Activated CD4-positive, alpha-beta T cell treated with anti-CD3 and anti-CD28 coated beads, Interleukin-2, amount 10 ng/mL, durations not matched to agents 24 days and 14 days (primary cell): ENCODE measurements around the gene BBS9. TPM values are rescaled to one million over a fixed set of nuclear protein-coding genes. Genes with fewer than 3 reads are reported as not detected.

Experiments used
- DNase-seq: peaks from one replicate; pipeline ENCODE4 v3.0.0; 2022
- H3K27ac Mint-ChIP-seq: one replicate; pipeline ENCODE4 v1.8.0; 2022; ENCODE audit warnings: mild to moderate bottlenecking, mixed read lengths
- H3K27me3 Mint-ChIP-seq: one replicate; pipeline ENCODE4 v1.8.0; 2022; ENCODE audit warnings: mixed read lengths
- H3K36me3 Mint-ChIP-seq: one replicate; pipeline ENCODE4 v1.8.0; 2022; ENCODE audit warnings: low read depth, mild to moderate bottlenecking, mixed read lengths
- H3K4me1 Mint-ChIP-seq: one replicate; pipeline ENCODE4 v1.8.0; 2021; ENCODE audit warnings: mixed read lengths
- H3K4me3 Mint-ChIP-seq: one replicate; pipeline ENCODE4 v1.8.0; 2022; ENCODE audit warnings: mild to moderate bottlenecking, moderate library complexity, mixed read lengths
- H3K9me3 Mint-ChIP-seq: one replicate; pipeline ENCODE4 v1.8.0; 2021; ENCODE audit warnings: mixed read lengths
- intact Hi-C: fragments of 100-400 bp; cut with micrococcal nuclease; formaldehyde crosslinking; loops from one replicate; pipeline ENCODE4 v1.15.1; 2023
- total RNA-seq: library from RNA; stranded (reverse); gene quantifications from 2 replicates; pipeline ENCODE4 v1.2.3, GENCODE V29; 2022

The BBS9 gene
- total RNA-seq, 1 donor from 2014 or later, result 4.3 TPM

GRCh38 chr7:33619264-33619663 lies 489.9 kb downstream of the BBS9 start:
- no peaks in the 10 kb centered on the region for H3K36me3 Mint-ChIP-seq
- intact Hi-C loops, result no loop called here

GRCh38 chr7:33623267-33623666 lies 493.9 kb downstream of the BBS9 start:
- intact Hi-C loops, result no loop called here
- Mint-ChIP-seq H3K4me1 (no peaks in the 10 kb centered on the region), H3K9me3 (peaks cover 4% of the 10 kb centered on the region), H3K27ac (no peak overlapping the region), H3K36me3 (no peaks in the 10 kb centered on the region), H3K4me3 (no peak overlapping the region), H3K27me3 (no peaks in the 10 kb centered on the region)
- no peak for DNase-seq

More at GRCh38 chr7:33619264-33619663, 489.9 kb downstream of the BBS9 start:
- Mint-ChIP-seq H3K27me3 (no peaks in the 10 kb centered on the region), H3K4me3 (no peak overlapping the region), H3K4me1 (no peaks in the 10 kb centered on the region), H3K27ac (no peak overlapping the region), H3K9me3 (peaks cover 4% of the 10 kb centered on the region)
- DNase-seq, result no peak

GRCh38 chr7:33624215-33624614 lies 494.9 kb downstream of the BBS9 start:
- Mint-ChIP-seq H3K9me3 (peaks cover 4% of the 10 kb centered on the region), H3K4me3 (no peak overlapping the region), H3K27ac (no peak overlapping the region), H3K4me1 (no peaks in the 10 kb centered on the region), H3K36me3 (no peaks in the 10 kb centered on the region), H3K27me3 (no peaks in the 10 kb centered on the region)
- intact Hi-C loops, result no loop called here
- no peak for DNase-seq

- intact Hi-C loops, result no loop called here
- Mint-ChIP-seq H3K36me3 (no peaks in the 10 kb centered on the region), H3K27me3 (no peaks in the 10 kb centered on the region), H3K9me3 (no peaks in the 10 kb centered on the region), H3K27ac (no peak overlapping the region), H3K4me1 (no peaks in the 10 kb centered on the region), H3K4me3 (no peak overlapping the region)
- DNase-seq, result no peak
These were observed 497.5 kb downstream of the BBS9 start for GRCh38 chr7:33626869-33627268.

- DNase-seq, result no peak
- no peaks in the 10 kb centered on the region for H3K36me3 Mint-ChIP-seq
- H3K4me3 Mint-ChIP-seq, result no peak overlapping the region
- no peaks in the 10 kb centered on the region for H3K27me3 Mint-ChIP-seq
- H3K27ac Mint-ChIP-seq, result no peak overlapping the region
- no peaks in the 10 kb centered on the region for H3K9me3 Mint-ChIP-seq
- intact Hi-C loops, result no loop called here
- no peaks in the 10 kb centered on the region for H3K4me1 Mint-ChIP-seq
These were observed 498.4 kb downstream of the BBS9 start for GRCh38 chr7:33627741-33628140.

GRCh38 chr7:33628894-33629293 lies 499.5 kb downstream of the BBS9 start:
- H3K27me3 Mint-ChIP-seq, result no peaks in the 10 kb centered on the region
- H3K4me3 Mint-ChIP-seq, result no peak overlapping the region
- H3K4me1 Mint-ChIP-seq, result no peaks in the 10 kb centered on the region
- no peaks in the 10 kb centered on the region for H3K36me3 Mint-ChIP-seq
- intact Hi-C loops, result no loop called here
- H3K27ac Mint-ChIP-seq, result no peak overlapping the region
- no peaks in the 10 kb centered on the region for H3K9me3 Mint-ChIP-seq
- DNase-seq, result no peak

GRCh38 chr7:33630359-33630758 lies 501.0 kb downstream of the BBS9 start:
- no peak for DNase-seq
- Mint-ChIP-seq H3K4me1 (no peaks in the 10 kb centered on the region), H3K27me3 (no peaks in the 10 kb centered on the region), H3K9me3 (no peaks in the 10 kb centered on the region), H3K36me3 (no peaks in the 10 kb centered on the region), H3K27ac (no peak overlapping the region), H3K4me3 (no peak overlapping the region)
- intact Hi-C loops, result no loop called here

DNA sequence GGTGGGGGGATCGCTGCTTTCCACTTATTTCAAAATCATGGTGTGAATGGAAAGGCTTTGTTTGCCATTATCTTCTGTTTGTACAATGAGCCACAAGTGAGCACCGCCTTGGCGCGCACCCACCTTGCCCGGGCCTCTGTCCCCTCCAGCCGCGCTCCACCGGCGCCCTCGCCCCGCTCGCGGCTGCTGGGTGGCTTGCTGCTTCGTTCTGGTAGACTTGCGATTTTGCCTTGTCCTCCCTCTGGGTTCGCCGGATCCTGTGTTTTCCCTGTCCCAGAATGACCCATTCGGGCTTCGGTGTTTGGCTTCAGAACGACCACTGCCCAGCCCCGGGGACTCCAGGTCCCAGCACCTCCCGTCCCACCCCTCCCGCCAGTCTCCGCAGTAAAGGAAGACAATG lies 503.0 kb downstream of the BBS9 start:
- no peak overlapping the region for H3K4me3 Mint-ChIP-seq
- no peak for DNase-seq
- H3K27me3 Mint-ChIP-seq, result no peaks in the 10 kb centered on the region
- no peak overlapping the region for H3K27ac Mint-ChIP-seq
- H3K36me3 Mint-ChIP-seq, result no peaks in the 10 kb centered on the region
- intact Hi-C loops, result no loop called here
- H3K4me1 Mint-ChIP-seq, result no peaks in the 10 kb centered on the region
- no peaks in the 10 kb centered on the region for H3K9me3 Mint-ChIP-seq

DNA sequence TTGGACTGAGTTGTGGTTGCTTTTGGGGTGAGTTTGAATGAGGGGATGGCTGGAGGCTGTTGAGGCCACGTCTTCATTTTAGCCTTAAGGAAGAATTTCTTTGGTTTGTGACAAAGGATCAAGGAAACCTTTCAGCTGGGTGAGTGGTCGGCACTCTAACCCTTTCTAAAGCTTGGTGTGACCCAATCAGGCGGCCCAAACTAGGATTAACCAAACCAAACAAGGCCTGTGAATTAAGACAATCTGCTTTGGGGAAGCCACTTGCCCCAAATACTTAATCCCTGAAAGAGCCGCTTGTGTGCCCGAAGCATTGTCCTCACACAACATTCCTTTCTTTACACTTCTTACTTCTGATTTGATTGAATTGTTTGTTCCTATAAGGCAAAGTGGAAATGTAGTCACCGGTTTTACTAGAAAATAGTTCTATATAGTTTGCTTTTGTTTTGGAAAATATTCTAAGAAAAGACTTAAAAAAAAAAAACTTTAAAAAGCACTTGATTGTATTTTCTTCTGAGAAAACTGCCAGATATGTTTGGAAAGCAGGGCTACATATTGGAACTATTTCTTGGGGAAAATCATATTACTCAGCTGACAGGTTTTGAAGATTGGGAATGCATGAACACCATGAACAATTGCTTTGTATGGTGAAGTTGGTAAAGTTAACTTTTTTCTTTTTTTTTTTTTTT lies 503.6 kb downstream of the BBS9 start:
- Mint-ChIP-seq H3K4me3 (no peak overlapping the region), H3K4me1 (no peaks in the 10 kb centered on the region), H3K36me3 (no peaks in the 10 kb centered on the region), H3K9me3 (no peaks in the 10 kb centered on the region), H3K27me3 (no peaks in the 10 kb centered on the region), H3K27ac (no peak overlapping the region)
- intact Hi-C loops, result no loop called here
- no peak for DNase-seq

GRCh38 chr7:33634606-33635005 lies 505.2 kb downstream of the BBS9 start:
- no peaks in the 10 kb centered on the region for H3K36me3 Mint-ChIP-seq

DNA sequence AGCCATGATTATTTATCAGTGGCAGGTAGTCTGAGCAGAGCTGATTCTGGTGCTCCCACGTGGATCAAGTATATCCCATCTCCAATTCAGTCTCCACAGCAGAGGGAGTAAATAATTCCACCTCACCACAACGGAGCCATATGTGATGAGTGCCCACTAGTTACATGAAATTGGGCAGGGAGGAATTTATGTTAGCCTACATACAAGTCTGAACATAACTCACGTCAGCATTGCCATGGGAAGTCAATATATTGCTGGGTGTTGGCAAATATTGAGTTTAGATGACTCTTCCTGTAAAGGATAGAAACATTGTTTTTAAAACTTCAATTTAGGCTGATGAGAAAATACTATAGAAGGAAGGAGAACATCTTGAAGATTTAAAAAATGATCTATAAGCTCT lies 507.0 kb downstream of the BBS9 start:
- no peak overlapping the region for H3K4me3 Mint-ChIP-seq
- no peak for DNase-seq
- no peaks in the 10 kb centered on the region for H3K4me1 Mint-ChIP-seq
- no peaks in the 10 kb centered on the region for H3K27me3 Mint-ChIP-seq
- no peaks in the 10 kb centered on the region for H3K9me3 Mint-ChIP-seq
- no peaks in the 10 kb centered on the region for H3K36me3 Mint-ChIP-seq
- intact Hi-C loops, result no loop called here
- H3K27ac Mint-ChIP-seq, result no peak overlapping the region

More at GRCh38 chr7:33634606-33635005, 505.2 kb downstream of the BBS9 start:
- Mint-ChIP-seq H3K9me3 (no peaks in the 10 kb centered on the region), H3K4me3 (no peak overlapping the region), H3K27ac (no peak overlapping the region), H3K4me1 (no peaks in the 10 kb centered on the region), H3K27me3 (no peaks in the 10 kb centered on the region)
- no peak for DNase-seq
- intact Hi-C loops, result no loop called here

GRCh38 chr7:33639552-33640197 lies 510.3 kb downstream of the BBS9 start:
- Mint-ChIP-seq H3K4me3 (no peak overlapping the region), H3K27ac (no peak overlapping the region), H3K4me1 (no peaks in the 10 kb centered on the region), H3K27me3 (no peaks in the 10 kb centered on the region), H3K36me3 (no peaks in the 10 kb centered on the region), H3K9me3 (no peaks in the 10 kb centered on the region)
- DNase-seq, result no peak
- intact Hi-C loops, result no loop called here

GRCh38 chr7:33640741-33641140 lies 511.4 kb downstream of the BBS9 start:
- Mint-ChIP-seq H3K9me3 (no peaks in the 10 kb centered on the region), H3K4me1 (no peaks in the 10 kb centered on the region), H3K4me3 (no peak overlapping the region), H3K27ac (no peak overlapping the region), H3K27me3 (no peaks in the 10 kb centered on the region), H3K36me3 (no peaks in the 10 kb centered on the region)
- intact Hi-C loops, result no loop called here
- no peak for DNase-seq

- Mint-ChIP-seq H3K36me3 (no peaks in the 10 kb centered on the region), H3K4me3 (no peak overlapping the region), H3K4me1 (no peaks in the 10 kb centered on the region), H3K27me3 (no peaks in the 10 kb centered on the region), H3K9me3 (no peaks in the 10 kb centered on the region), H3K27ac (no peak overlapping the region)
- intact Hi-C loops, result no loop called here
- DNase-seq, result no peak
These were observed 512.9 kb downstream of the BBS9 start for GRCh38 chr7:33642312-33642711.

DNA sequence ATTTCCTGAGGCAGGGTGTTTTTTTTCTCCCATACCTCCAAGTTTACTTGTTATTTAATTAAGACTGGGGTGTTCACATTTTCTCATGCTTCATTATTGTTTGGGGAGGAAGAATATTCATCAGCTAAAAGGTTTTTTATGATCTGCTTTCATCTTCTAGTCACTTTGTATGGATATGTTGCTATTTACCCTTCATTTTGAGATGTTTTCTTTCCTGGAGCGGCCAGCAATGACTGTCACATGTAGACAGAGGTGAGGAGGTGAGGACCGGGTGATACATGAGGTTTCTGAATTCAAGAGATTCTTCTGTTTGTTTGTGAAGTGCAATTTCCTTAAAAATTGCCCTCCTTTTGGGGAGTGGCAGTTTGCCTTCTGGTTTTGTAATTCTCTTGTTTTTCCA lies 514.2 kb downstream of the BBS9 start:
- H3K4me3 Mint-ChIP-seq, result no peak overlapping the region
- intact Hi-C loops, result no loop called here
- H3K9me3 Mint-ChIP-seq, result no peaks in the 10 kb centered on the region

More for the DNA sequence above, 514.2 kb downstream of the BBS9 start:
- DNase-seq, result no peak
- no peaks in the 10 kb centered on the region for H3K36me3 Mint-ChIP-seq
- H3K27ac Mint-ChIP-seq, result no peak overlapping the region
- no peaks in the 10 kb centered on the region for H3K27me3 Mint-ChIP-seq
- H3K4me1 Mint-ChIP-seq, result no peaks in the 10 kb centered on the region
